Liver (tissue), 9 donors: ENCODE results near the gene MT3. TPM values are rescaled to one million over a fixed set of nuclear protein-coding genes. Genes with fewer than 3 reads are reported as not detected.
A peak's percentile ranks its signal among the peaks of the same experiment; 100 is the strongest.

Source experiments
- DNase-seq: peaks from one replicate; pipeline ENCODE4 v3.0.0-alpha.2; 2017; ENCODE audit warnings: low spot score
- H3K27ac ChIP-seq, 2 donors: one replicate each; pipeline ENCODE4 v1.7.0; 2013; ENCODE audit warnings: inconsistent platforms in 2 of 2, low read length in 2 of 2, control low read depth in 1 of 2, low read depth in 1 of 2, mild to moderate bottlenecking in 1 of 2
- H3K27me3 ChIP-seq, 4 donors: one replicate each; pipeline versions ENCODE4 v1.6.1 to v1.7.0; 2013; ENCODE audit warnings: low read length in 3 of 4, inconsistent platforms in 1 of 4, mild to moderate bottlenecking in 1 of 4, moderate library complexity in 1 of 4; ENCODE audit not compliant: control insufficient read depth in 4 of 4, insufficient read depth in 4 of 4
- H3K36me3 ChIP-seq, 4 donors: one replicate each; pipeline versions ENCODE4 v1.6.1 to v1.7.0; 2013; ENCODE audit warnings: low read length in 3 of 4, mild to moderate bottlenecking in 3 of 4, low read depth in 1 of 4, moderate library complexity in 1 of 4; ENCODE audit not compliant: control insufficient read depth in 4 of 4, insufficient read depth in 3 of 4
- H3K4me1 ChIP-seq, 4 donors: one replicate each; pipeline versions ENCODE4 v1.6.1 to v1.7.0; 2013; ENCODE audit warnings: low read length in 3 of 4, mild to moderate bottlenecking in 3 of 4, moderate library complexity in 1 of 4; ENCODE audit not compliant: control insufficient read depth in 4 of 4, insufficient read depth in 4 of 4
- H3K4me3 ChIP-seq, 3 donors: one replicate each; pipeline versions ENCODE4 v1.6.1 to v1.7.0; 2013; ENCODE audit warnings: low read length in 3 of 3, control low read depth in 1 of 3, low read depth in 1 of 3, mild to moderate bottlenecking in 1 of 3
- H3K9ac ChIP-seq, 2 donors: one replicate each; pipeline ENCODE4 v1.7.0; 2013; ENCODE audit warnings: low read length in 2 of 2, mild to moderate bottlenecking in 2 of 2, moderate library complexity in 2 of 2, control low read depth in 1 of 2, low read depth in 1 of 2
- H3K9me3 ChIP-seq, 4 donors: one replicate each; pipeline versions ENCODE4 v1.6.1 to v1.7.0; 2013; ENCODE audit warnings: low read length in 3 of 4; ENCODE audit not compliant: control insufficient read depth in 4 of 4
- EGR1 ChIP-seq, 2 donors: IDR thresholded peaks; 2 replicates each; pipeline ENCODE4 v1.6.1; 2016 to 2018; ENCODE audit warnings: antibody characterized with exemption in 2 of 2, low read depth in 2 of 2
- FOXA2 ChIP-seq: IDR thresholded peaks from 2 replicates; pipeline ENCODE4 v1.6.1; 2016; ENCODE audit warnings: antibody characterized with exemption
- GABPA ChIP-seq, 2 donors: IDR thresholded peaks in 1 of 2; conservative IDR thresholded peaks in 1 of 2; 2 replicates each; pipeline ENCODE4 v1.6.1; 2016; ENCODE audit warnings: antibody characterized with exemption in 2 of 2, mild to moderate bottlenecking in 1 of 2, moderate library complexity in 1 of 2
- HNF4A ChIP-seq, 2 donors: conservative IDR thresholded peaks; 2 replicates each; pipeline ENCODE4 v1.6.1; 2016; ENCODE audit warnings: antibody characterized with exemption in 2 of 2, mild to moderate bottlenecking in 2 of 2
- HNF4G ChIP-seq: IDR thresholded peaks from 2 replicates; pipeline ENCODE4 v1.6.1; 2016; ENCODE audit warnings: antibody characterized with exemption
- JUND ChIP-seq, 2 donors: IDR thresholded peaks; 2 replicates each; pipeline ENCODE4 v1.6.1; 2016; ENCODE audit warnings: antibody characterized with exemption in 2 of 2
- NR2F2 ChIP-seq: IDR thresholded peaks from 2 replicates; pipeline ENCODE4 v1.6.1; 2016; ENCODE audit warnings: antibody characterized with exemption
- RAD21 ChIP-seq, 2 donors: IDR thresholded peaks; 2 replicates each; pipeline ENCODE4 v1.6.1; 2016; ENCODE audit warnings: antibody characterized with exemption in 2 of 2, mild to moderate bottlenecking in 2 of 2
- RXRA ChIP-seq, 2 donors: IDR thresholded peaks; 2 replicates each; pipeline ENCODE4 v1.6.1; 2017 to 2018; ENCODE audit warnings: antibody characterized with exemption in 2 of 2, mild to moderate bottlenecking in 1 of 2
- SP1 ChIP-seq: IDR thresholded peaks from 2 replicates; pipeline ENCODE4 v1.6.1; 2018; ENCODE audit warnings: antibody characterized with exemption, mild to moderate bottlenecking
- TAF1 ChIP-seq: conservative IDR thresholded peaks from 2 replicates; pipeline ENCODE4 v1.6.1; 2016; ENCODE audit warnings: antibody characterized with exemption, mild to moderate bottlenecking
- YY1 ChIP-seq: IDR thresholded peaks from 2 replicates; pipeline ENCODE4 v1.6.1; 2016; ENCODE audit warnings: antibody characterized with exemption, mild to moderate bottlenecking
- WGBS: extraction: QIAGEN DNeasy Blood & Tissue Kit; methylation state at CpG from one replicate; pipeline ENCODE4 v1.1.7; 2013; 5-methylcytosine and 5-hydroxymethylcytosine counted together
- polyA plus RNA-seq, 2 donors: library from polyadenylated mRNA; stranded (reverse) in 1 of 2; unstranded in 1 of 2; fragments of 200-250 nt in 1 of 2; fragments of >200 nt in 1 of 2; fragmentation: Nextera tagmentation in 1 of 2; extraction: Ambion mirVana in 1 of 2; gene quantifications; one replicate each; pipeline versions ENCODE4 v1.2.1 to v1.2.3, GENCODE V29; 2013 to 2015
- total RNA-seq, 2 donors: library from RNA; depleted of rRNA; stranded (reverse); fragments of >200 nt; gene quantifications; one replicate each; pipeline ENCODE4 v1.2.3, GENCODE V29; 2014
- TF ChIP-seq, protein P1 (sequence below): IDR thresholded peaks from 2 replicates; pipeline ENCODE4 v1.6.1; 2016; ENCODE audit warnings: antibody characterized with exemption
- TF ChIP-seq, protein P2 (sequence below): IDR thresholded peaks from 2 replicates; pipeline ENCODE4 v1.6.1; 2016; ENCODE audit warnings: antibody characterized with exemption
- TF ChIP-seq, protein P3 (sequence below): IDR thresholded peaks from 2 replicates; pipeline ENCODE4 v1.6.1; 2016; ENCODE audit warnings: antibody characterized with exemption, mild to moderate bottlenecking
- TF ChIP-seq, protein P4 (sequence below): fragments of 150-350 bp; IDR thresholded peaks from 2 replicates; pipeline ENCODE4 v1.5.1; 2017; ENCODE audit warnings: improper control_type of control experiment, low read depth, low read length; ENCODE audit not compliant: missing input control
- TF ChIP-seq, protein P5 (sequence below): IDR thresholded peaks from 2 replicates; pipeline ENCODE4 v1.6.1; 2016; ENCODE audit warnings: antibody characterized with exemption
- donor health status: healthy.
- donor health status: healthy.
- donor health status: healthy.
- donor health status: healthy.
- donor health status: healthy.

MT3 gene
- total and polyA plus RNA-seq, 4 donors: not detected

DNA sequence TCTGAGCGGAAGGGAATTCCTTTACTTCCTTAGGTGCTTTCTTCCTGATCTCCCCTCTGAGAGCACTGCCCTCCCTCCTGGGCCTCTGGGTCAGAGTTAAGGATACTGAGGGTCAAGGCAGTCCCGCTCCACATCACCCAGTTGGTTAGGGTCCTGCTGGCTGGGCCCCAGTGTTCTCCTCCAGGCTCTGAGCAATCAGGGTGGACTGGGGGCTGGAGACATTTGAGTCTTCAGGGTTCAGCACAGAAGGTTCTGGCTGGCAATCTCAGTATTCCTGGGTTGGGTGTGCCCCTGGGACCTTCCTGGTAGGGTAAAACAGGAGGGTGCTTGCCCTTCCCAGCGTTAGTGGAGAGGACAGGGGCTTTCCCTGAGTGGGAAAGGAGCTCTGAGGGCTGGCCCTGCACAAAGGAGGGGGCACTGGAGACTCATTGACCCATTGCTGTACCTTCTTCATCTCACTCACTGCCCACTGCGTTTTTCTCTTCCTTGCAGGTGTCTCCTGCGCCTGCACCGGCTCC, 43.6 kb downstream of the MT3 start:
- Histone ChIP-seq H3K9ac (peak overlapping the region; percentile 77 to 84), H3K36me3 (no peaks in the 10 kb centered on the region), H3K4me3 (peak overlapping the region; percentile 48 to 95 (median 93)), H3K27me3 (no peaks in the 10 kb centered on the region), H3K9me3 (no peaks in the 10 kb centered on the region), H3K4me1 (peaks cover 2 to 27% (median 7%) of the 10 kb centered on the region in 4 donors), H3K27ac (peak overlapping the region; percentile 84 to 87)
- 49% methylated on average over 6 of the region's 6 CpGs for WGBS
- DNase-seq: no peak
- TF ChIP-seq GABPA (IDR thresholded peaks at IDR 0.05 in 1 of 2, conservative IDR thresholded peaks at IDR 0.05 in 1 of 2): no peak
- no peak for TF ChIP-seq JUND (IDR thresholded peaks at IDR 0.05)
- no peak for TF ChIP-seq SP1
- TF ChIP-seq NR2F2: no peak
- no peak for TF ChIP-seq RAD21 (IDR thresholded peaks at IDR 0.05)
- no peak for TF ChIP-seq FOXA2
- no peak for TF ChIP-seq TAF1
- no peak for TF ChIP-seq YY1
- TF ChIP-seq, protein P1, sequence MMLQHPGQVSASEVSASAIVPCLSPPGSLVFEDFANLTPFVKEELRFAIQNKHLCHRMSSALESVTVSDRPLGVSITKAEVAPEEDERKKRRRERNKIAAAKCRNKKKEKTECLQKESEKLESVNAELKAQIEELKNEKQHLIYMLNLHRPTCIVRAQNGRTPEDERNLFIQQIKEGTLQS: no peak
- TF ChIP-seq, protein P2, sequence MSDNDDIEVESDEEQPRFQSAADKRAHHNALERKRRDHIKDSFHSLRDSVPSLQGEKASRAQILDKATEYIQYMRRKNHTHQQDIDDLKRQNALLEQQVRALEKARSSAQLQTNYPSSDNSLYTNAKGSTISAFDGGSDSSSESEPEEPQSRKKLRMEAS: no peak
- TF ChIP-seq, protein P3, sequence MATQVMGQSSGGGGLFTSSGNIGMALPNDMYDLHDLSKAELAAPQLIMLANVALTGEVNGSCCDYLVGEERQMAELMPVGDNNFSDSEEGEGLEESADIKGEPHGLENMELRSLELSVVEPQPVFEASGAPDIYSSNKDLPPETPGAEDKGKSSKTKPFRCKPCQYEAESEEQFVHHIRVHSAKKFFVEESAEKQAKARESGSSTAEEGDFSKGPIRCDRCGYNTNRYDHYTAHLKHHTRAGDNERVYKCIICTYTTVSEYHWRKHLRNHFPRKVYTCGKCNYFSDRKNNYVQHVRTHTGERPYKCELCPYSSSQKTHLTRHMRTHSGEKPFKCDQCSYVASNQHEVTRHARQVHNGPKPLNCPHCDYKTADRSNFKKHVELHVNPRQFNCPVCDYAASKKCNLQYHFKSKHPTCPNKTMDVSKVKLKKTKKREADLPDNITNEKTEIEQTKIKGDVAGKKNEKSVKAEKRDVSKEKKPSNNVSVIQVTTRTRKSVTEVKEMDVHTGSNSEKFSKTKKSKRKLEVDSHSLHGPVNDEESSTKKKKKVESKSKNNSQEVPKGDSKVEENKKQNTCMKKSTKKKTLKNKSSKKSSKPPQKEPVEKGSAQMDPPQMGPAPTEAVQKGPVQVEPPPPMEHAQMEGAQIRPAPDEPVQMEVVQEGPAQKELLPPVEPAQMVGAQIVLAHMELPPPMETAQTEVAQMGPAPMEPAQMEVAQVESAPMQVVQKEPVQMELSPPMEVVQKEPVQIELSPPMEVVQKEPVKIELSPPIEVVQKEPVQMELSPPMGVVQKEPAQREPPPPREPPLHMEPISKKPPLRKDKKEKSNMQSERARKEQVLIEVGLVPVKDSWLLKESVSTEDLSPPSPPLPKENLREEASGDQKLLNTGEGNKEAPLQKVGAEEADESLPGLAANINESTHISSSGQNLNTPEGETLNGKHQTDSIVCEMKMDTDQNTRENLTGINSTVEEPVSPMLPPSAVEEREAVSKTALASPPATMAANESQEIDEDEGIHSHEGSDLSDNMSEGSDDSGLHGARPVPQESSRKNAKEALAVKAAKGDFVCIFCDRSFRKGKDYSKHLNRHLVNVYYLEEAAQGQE: no peak
- TF ChIP-seq, protein P4, sequence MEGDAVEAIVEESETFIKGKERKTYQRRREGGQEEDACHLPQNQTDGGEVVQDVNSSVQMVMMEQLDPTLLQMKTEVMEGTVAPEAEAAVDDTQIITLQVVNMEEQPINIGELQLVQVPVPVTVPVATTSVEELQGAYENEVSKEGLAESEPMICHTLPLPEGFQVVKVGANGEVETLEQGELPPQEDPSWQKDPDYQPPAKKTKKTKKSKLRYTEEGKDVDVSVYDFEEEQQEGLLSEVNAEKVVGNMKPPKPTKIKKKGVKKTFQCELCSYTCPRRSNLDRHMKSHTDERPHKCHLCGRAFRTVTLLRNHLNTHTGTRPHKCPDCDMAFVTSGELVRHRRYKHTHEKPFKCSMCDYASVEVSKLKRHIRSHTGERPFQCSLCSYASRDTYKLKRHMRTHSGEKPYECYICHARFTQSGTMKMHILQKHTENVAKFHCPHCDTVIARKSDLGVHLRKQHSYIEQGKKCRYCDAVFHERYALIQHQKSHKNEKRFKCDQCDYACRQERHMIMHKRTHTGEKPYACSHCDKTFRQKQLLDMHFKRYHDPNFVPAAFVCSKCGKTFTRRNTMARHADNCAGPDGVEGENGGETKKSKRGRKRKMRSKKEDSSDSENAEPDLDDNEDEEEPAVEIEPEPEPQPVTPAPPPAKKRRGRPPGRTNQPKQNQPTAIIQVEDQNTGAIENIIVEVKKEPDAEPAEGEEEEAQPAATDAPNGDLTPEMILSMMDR: no peak
- TF ChIP-seq, protein P5, sequence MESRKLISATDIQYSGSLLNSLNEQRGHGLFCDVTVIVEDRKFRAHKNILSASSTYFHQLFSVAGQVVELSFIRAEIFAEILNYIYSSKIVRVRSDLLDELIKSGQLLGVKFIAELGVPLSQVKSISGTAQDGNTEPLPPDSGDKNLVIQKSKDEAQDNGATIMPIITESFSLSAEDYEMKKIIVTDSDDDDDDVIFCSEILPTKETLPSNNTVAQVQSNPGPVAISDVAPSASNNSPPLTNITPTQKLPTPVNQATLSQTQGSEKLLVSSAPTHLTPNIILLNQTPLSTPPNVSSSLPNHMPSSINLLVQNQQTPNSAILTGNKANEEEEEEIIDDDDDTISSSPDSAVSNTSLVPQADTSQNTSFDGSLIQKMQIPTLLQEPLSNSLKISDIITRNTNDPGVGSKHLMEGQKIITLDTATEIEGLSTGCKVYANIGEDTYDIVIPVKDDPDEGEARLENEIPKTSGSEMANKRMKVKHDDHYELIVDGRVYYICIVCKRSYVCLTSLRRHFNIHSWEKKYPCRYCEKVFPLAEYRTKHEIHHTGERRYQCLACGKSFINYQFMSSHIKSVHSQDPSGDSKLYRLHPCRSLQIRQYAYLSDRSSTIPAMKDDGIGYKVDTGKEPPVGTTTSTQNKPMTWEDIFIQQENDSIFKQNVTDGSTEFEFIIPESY: no peak
- no peak for TF ChIP-seq RXRA (IDR thresholded peaks at IDR 0.05)
- TF ChIP-seq EGR1 (IDR thresholded peaks at IDR 0.05; ENCODE audit: low read depth in 2 of 2): no peak
- no peak for TF ChIP-seq HNF4A (conservative IDR thresholded peaks at IDR 0.05)
- no peak for TF ChIP-seq HNF4G
